SH-SY5Y (cell line): Measurements from ENCODE around the gene RIPOR1.

Source experiments
- GATA2 ChIP-seq: IDR thresholded peaks from 2 replicates; pipeline ENCODE4 v1.6.1; 2011; ENCODE audit warnings: mild to moderate bottlenecking, low read depth, low read length
- GATA3 ChIP-seq: IDR thresholded peaks from 2 replicates; pipeline ENCODE4 v1.6.1; 2011; ENCODE audit warnings: low read depth, mild to moderate bottlenecking, low read length, moderate library complexity

DNA sequence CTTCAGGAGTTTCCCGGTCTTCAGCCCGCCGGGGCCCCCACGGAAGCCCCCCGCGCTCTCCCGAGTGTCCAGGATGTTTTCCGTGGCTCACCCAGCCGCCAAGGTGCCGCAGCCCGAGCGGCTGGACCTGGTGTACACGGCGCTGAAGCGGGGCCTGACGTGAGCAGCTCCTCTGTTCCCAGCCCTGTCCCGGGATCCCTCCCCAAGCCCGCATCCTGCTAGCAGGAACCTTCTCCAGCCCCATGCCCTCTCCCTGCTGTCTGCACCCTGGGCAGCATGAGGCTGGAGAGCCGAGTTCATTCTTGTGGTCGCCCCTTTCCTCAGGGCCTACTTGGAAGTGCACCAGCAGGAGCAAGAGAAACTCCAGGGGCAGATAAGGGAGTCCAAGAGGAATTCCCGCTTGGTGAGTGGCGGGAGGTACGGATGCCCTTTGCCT, 10.1 kb downstream of the RIPOR1 start:
- no peak for TF ChIP-seq GATA2
- no peak for TF ChIP-seq GATA3
